ENCODE results near the gene HSFX2.
"Not testable (repeated sequence)": the region's sequence is repeated elsewhere in the genome, so short reads cannot be mapped to it uniquely, and the experiment has no call there.

The HSFX2 gene

DNA sequence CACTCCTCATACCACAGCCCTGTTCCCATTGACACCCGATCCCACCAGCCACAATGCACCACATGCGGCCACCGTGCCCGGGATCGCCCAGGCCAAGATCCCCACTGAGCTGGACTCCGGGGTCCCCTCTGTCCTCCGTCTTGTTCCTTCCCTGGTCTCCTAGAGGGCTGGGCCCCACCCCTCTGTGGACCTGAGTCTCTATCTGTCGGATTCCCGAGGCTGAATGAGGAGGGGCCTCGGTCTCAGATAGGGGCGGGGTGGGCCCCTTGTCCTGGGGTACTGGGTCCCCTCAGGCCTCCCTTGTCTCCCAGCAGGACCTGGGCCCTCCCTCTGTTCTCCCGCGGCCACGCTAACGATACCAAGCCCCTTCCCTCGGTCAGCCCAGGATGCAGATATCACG lies 9.5 kb downstream of the HSFX2 start:
- not testable (repeated sequence) for H3K36me3 ChIP-seq (ENCODE audit: insufficient read depth, low read depth, low read length); H3K27ac ChIP-seq (ENCODE audit: low read length); H3K4me3 ChIP-seq (ENCODE audit: low read length); H3K4me1 ChIP-seq (ENCODE audit: insufficient read depth, low read length); H3K9ac ChIP-seq (ENCODE audit: low read depth, low read length); H3K9me3 ChIP-seq (ENCODE audit: insufficient read depth, low read depth, low read length); H3K27me3 ChIP-seq (ENCODE audit: insufficient read depth, low read length)

DNA sequence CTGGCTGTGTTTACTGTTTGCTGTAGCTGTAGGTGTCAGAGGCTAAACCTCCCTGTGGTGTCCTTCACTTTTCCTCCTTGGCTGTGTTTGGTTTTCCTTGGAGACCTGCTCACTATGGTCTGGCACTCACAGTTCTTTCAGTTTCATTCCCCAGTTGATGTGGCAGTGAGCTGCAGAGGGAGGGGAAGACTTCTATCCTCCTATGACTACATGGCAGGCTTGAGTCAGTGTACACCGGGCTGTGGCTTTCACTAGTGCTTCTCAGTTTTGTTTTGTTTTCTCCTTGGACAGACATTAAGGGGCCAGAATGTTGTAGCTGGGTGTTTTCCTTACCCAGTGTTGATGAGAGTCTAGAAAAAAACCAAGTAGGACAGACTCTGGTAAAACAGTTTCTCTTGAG lies 21.7 kb downstream of the HSFX2 start:
- not testable (repeated sequence) for H3K9ac ChIP-seq (ENCODE audit: low read depth, low read length); H3K27me3 ChIP-seq (ENCODE audit: insufficient read depth, low read length); H3K27ac ChIP-seq (ENCODE audit: low read length); H3K36me3 ChIP-seq (ENCODE audit: insufficient read depth, low read depth, low read length); H3K9me3 ChIP-seq (ENCODE audit: insufficient read depth, low read depth, low read length); H3K4me1 ChIP-seq (ENCODE audit: insufficient read depth, low read length); H3K4me3 ChIP-seq (ENCODE audit: low read length)

DNA sequence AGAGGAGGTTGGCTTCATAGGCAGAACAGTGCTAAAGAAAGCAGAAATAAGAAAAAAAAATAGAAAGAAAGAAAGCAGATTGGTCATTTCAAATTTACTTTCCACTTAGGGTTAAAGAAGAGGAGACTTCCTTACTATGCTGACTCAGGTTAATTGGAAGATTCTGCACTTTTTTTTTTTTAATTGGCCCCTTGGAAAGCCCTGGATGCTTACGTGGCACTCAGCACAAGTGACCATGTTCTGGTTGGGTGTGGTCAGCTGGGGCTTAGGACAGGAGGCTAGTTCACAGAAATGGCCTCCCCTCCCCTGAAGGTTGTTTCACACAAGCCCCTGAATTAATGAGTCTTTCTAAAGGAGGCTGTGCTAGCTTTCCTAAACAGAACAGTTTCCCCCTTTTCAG lies 22.4 kb downstream of the HSFX2 start:
- Histone ChIP-seq H3K4me3 (ENCODE audit: low read length) (no peak overlapping the region), H3K4me1 (ENCODE audit: insufficient read depth, low read length) (no peaks in the 10 kb centered on the region), H3K9me3 (ENCODE audit: insufficient read depth, low read depth, low read length) (no peaks in the 10 kb centered on the region), H3K9ac (ENCODE audit: low read depth, low read length) (no peak overlapping the region), H3K27me3 (ENCODE audit: insufficient read depth, low read length) (no peaks in the 10 kb centered on the region), H3K27ac (ENCODE audit: low read length) (no peak overlapping the region), H3K36me3 (ENCODE audit: insufficient read depth, low read depth, low read length) (no peaks in the 10 kb centered on the region)

DNA sequence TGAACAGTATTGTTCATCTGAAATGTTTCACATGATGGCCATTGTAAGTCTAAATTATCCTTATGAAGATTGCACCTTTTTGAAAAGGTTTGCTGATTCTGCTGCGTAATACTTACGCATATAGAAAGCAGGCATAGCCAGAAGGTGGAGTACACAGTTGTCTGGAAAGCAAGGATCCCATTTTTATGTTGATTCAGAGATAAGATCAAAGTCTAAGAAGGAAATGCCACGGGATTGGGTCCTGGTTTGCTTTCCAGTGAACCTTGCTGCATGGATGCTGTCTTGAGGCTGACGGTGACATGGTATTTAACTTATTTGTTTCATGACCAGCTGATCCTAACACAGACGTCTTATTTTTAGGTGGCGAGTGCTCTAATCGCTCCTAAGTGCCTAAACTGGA lies 23.3 kb downstream of the HSFX2 start:
- H3K27ac ChIP-seq (ENCODE audit: low read length) = no peak overlapping the region
- H3K36me3 ChIP-seq (ENCODE audit: insufficient read depth, low read depth, low read length) = no peaks in the 10 kb centered on the region
- H3K9me3 ChIP-seq (ENCODE audit: insufficient read depth, low read depth, low read length) = no peaks in the 10 kb centered on the region
- no peak overlapping the region for H3K4me3 ChIP-seq (ENCODE audit: low read length)
- no peak overlapping the region for H3K9ac ChIP-seq (ENCODE audit: low read depth, low read length)
- no peaks in the 10 kb centered on the region for H3K27me3 ChIP-seq (ENCODE audit: insufficient read depth, low read length)
- H3K4me1 ChIP-seq (ENCODE audit: insufficient read depth, low read length) = no peaks in the 10 kb centered on the region

DNA sequence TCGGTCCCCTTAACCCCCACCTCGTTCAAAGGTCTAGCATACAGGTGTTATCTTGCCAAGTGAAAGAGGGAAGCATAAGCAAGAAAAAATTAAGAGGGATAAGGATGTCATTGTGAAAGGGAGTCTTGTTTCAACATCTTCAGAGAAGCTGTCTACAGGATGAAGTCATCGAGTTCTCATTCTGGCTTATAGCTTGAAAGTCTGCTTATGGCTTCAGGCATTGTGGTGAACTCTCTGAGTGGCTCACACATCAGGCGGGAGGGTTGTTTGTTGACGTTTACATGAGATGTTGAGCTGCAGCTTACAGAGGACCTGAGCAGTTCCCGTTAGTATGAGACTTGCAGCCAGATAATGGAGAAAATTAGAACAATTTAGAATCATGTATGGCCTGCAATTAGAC lies 24.4 kb downstream of the HSFX2 start:
- Histone ChIP-seq H3K27me3 (ENCODE audit: insufficient read depth, low read length) (no peaks in the 10 kb centered on the region), H3K36me3 (ENCODE audit: insufficient read depth, low read depth, low read length) (no peaks in the 10 kb centered on the region), H3K9me3 (ENCODE audit: insufficient read depth, low read depth, low read length) (no peaks in the 10 kb centered on the region), H3K4me1 (ENCODE audit: insufficient read depth, low read length) (no peaks in the 10 kb centered on the region), H3K27ac (ENCODE audit: low read length) (no peak overlapping the region), H3K4me3 (ENCODE audit: low read length) (no peak overlapping the region), H3K9ac (ENCODE audit: low read depth, low read length) (no peak overlapping the region)

DNA sequence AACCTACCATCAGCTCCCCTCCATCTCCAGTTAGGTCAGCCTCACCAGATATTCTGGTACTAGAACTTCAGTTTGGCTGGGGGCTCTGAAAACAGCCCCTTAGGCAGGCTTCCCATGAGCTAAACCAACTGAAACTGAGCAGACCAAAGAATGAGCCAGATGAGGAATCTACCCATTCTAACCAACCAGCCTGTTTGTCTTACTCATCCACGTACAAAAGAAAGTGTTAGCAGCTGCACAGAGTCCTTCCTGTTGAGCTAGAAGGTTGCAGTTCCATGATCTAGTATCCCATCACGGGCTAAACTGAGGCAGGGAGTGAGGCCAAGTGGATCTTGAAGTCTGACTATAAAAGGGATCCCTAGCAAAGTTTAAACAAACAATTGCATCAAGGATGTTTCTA lies 25.3 kb downstream of the HSFX2 start:
- H3K36me3 ChIP-seq (ENCODE audit: insufficient read depth, low read depth, low read length) = no peaks in the 10 kb centered on the region
- H3K9ac ChIP-seq (ENCODE audit: low read depth, low read length) = no peak overlapping the region
- H3K27me3 ChIP-seq (ENCODE audit: insufficient read depth, low read length) = no peaks in the 10 kb centered on the region
- H3K4me1 ChIP-seq (ENCODE audit: insufficient read depth, low read length) = no peaks in the 10 kb centered on the region
- H3K9me3 ChIP-seq (ENCODE audit: insufficient read depth, low read depth, low read length) = no peaks in the 10 kb centered on the region
- no peak overlapping the region for H3K4me3 ChIP-seq (ENCODE audit: low read length)
- H3K27ac ChIP-seq (ENCODE audit: low read length) = no peak overlapping the region

DNA sequence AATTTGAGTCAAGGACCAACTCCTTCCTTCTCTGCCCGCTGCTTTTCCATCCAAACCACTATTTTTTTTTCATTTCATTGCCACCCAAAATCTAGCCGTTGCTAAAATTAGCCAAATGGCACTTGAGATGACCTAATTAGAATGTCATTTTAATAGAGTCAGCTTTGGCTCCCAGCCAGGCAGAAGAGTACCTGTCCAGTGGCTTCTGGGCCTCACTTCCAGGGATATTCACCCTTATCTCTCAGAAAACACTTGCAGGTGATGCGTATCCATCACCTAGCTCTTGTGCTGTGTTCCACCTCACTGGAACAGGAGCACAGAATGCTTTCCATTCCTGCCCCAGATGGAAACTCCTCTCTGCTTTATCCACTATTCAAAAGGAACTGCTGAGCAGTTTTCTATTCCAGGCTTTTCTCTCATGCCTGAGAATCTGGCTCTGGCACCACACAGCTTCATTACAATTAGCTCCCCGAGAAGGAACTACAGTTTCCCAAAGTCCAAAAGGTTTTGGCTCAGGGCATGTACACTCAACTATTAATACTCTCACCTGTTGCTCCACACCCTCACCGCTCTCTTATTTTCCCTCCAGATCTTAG lies 26.3 kb downstream of the HSFX2 start:
- Histone ChIP-seq H3K9me3 (ENCODE audit: insufficient read depth, low read depth, low read length) (no peaks in the 10 kb centered on the region), H3K36me3 (ENCODE audit: insufficient read depth, low read depth, low read length) (no peaks in the 10 kb centered on the region), H3K4me3 (ENCODE audit: low read length) (no peak overlapping the region), H3K4me1 (ENCODE audit: insufficient read depth, low read length) (no peaks in the 10 kb centered on the region), H3K27ac (ENCODE audit: low read length) (no peak overlapping the region), H3K9ac (ENCODE audit: low read depth, low read length) (no peak overlapping the region), H3K27me3 (ENCODE audit: insufficient read depth, low read length) (no peaks in the 10 kb centered on the region)

DNA sequence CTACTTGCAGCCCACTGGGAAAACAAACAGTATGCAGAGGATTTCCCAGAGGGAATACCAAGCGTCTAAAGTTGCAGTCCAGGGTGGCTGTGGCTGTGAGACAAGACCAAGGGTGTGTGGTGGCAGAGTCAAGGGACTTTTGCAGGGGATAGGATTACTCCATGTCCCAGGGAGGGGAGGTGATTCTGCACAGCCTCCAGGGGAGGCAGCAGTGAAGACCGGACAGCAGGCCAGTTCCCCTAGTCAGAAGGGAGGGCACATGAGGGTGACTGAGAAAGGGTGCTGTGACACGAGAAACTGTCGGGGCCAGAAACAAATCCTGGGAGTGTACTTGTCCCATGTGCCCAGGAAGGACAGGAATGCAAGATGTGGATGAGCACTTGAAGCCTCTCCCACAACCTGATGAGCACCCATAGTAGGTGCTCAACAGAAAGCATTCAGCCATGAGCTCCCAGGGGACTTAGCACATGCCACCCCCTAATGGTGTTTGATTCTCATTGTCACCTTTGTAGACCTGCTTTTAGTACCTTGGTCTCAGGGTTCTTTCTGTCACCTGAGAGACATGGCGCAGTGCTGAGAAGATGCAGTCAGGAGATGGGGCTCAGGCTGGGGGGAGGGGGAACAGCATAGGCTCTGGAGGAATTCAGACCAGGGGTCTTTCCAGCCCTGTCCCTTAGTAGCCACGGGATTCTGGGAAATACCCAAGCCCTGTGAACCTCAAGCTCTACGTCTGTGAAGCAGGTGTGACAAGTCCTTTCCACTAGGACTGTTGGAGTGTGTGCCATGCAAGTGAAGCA lies 27.3 kb downstream of the HSFX2 start:
- Histone ChIP-seq H3K27me3 (ENCODE audit: insufficient read depth, low read length) (no peaks in the 10 kb centered on the region), H3K9me3 (ENCODE audit: insufficient read depth, low read depth, low read length) (no peaks in the 10 kb centered on the region), H3K4me1 (ENCODE audit: insufficient read depth, low read length) (no peaks in the 10 kb centered on the region), H3K9ac (ENCODE audit: low read depth, low read length) (no peak overlapping the region), H3K4me3 (ENCODE audit: low read length) (no peak overlapping the region), H3K36me3 (ENCODE audit: insufficient read depth, low read depth, low read length) (no peaks in the 10 kb centered on the region), H3K27ac (ENCODE audit: low read length) (no peak overlapping the region)

DNA sequence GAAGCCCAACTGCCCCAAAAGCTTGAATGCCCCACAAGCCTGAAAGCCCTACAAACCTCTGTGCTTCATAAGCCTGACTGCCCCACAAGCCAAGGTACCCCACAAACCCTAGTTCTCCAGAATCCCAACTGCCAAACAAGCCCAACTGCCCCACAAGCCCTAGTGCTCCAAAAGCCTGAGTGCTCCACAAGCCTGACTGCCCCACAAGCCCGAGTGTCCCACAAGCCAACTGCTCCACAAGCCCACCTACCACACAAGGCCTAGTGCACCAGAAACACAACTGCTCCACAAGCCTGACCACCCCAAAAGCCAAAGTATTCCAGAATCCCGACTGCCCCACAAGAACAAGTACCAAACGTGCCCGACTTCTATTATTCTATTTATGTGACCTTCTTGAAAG lies 31.8 kb downstream of the HSFX2 start:
- Histone ChIP-seq H3K27ac (ENCODE audit: low read length) (no peak overlapping the region), H3K4me3 (ENCODE audit: low read length) (no peak overlapping the region), H3K27me3 (ENCODE audit: insufficient read depth, low read length) (no peaks in the 10 kb centered on the region), H3K9me3 (ENCODE audit: insufficient read depth, low read depth, low read length) (no peaks in the 10 kb centered on the region), H3K9ac (ENCODE audit: low read depth, low read length) (no peak overlapping the region; the same call in 1 of the 2 replicates), H3K4me1 (ENCODE audit: insufficient read depth, low read length) (no peaks in the 10 kb centered on the region), H3K36me3 (ENCODE audit: insufficient read depth, low read depth, low read length) (no peaks in the 10 kb centered on the region)

DNA sequence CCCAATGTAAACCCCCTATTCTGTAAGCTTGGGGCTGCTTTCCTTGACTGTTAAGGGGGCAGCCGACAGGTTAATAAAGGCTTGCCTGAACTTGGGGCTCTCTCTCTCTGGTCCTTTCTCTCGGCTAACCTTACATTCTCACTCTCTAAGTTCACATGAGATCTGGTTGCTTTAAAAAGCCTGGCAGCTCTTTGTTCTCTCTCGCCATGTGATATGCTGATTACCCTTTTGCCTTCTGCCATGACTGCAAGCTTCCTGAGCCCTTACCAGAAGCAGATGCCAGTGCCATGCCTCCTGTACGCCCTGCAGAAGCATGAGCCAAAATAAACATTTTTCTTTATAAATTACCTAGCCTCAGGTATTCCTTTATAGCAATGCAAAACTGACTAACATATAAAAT lies 39.9 kb downstream of the HSFX2 start:
- not testable (repeated sequence) for H3K9me3 ChIP-seq (ENCODE audit: insufficient read depth, low read depth, low read length); H3K4me3 ChIP-seq (ENCODE audit: low read length); H3K36me3 ChIP-seq (ENCODE audit: insufficient read depth, low read depth, low read length); H3K4me1 ChIP-seq (ENCODE audit: insufficient read depth, low read length); H3K27me3 ChIP-seq (ENCODE audit: insufficient read depth, low read length); H3K9ac ChIP-seq (ENCODE audit: low read depth, low read length); H3K27ac ChIP-seq (ENCODE audit: low read length)

DNA sequence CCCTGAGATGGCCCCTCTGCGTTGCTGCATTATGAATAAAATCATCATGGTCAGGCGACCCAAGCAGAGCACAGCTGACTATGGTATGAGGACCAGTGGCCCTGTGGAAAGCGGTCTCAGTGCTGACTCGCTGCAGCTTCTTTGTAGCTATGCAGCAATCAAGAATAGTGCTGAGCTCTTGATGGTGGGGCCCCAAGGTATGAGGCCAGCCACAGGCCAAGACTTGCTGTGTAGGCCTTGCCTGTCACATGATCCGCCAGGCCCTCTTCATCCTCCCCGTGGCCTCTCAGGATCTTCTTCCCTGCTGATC lies 43.2 kb downstream of the HSFX2 start:
- not testable (repeated sequence) for H3K4me3 ChIP-seq (ENCODE audit: low read length); H3K9ac ChIP-seq (ENCODE audit: low read depth, low read length); H3K27me3 ChIP-seq (ENCODE audit: insufficient read depth, low read length); H3K27ac ChIP-seq (ENCODE audit: low read length); H3K9me3 ChIP-seq (ENCODE audit: insufficient read depth, low read depth, low read length); H3K4me1 ChIP-seq (ENCODE audit: insufficient read depth, low read length); H3K36me3 ChIP-seq (ENCODE audit: insufficient read depth, low read depth, low read length)

DNA sequence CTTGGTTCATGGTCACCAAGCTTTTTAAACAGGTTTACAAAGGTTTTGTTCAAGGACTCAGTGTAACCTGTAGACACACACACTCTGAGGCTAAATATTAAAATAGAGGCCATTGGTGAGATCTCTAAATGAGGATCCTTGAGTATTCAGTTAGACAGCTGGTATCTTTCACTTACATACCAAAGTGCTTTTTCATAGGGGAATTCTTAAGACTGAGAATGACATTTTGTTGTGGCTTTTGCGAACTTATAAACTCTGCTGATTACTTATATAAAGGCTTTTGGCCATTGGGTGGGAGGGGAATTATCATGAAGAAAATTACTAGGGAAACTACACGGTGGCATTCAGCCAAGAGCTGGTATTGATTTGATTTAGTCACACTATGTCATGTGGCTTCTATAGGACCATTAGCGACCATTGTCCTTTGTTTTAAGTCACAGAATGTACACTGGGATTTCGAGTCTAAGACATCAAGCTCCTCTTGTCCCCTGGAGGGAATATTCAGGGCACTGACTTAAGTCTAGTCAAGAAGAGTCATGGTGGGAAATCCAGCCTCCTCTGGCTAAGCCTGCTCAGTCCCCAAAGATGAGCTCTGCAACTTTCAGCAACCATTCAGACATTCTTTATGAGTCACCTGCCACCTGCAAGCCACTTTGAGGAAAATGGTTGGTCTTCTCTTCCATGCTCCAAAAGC lies 43.7 kb downstream of the HSFX2 start:
- not testable (repeated sequence) for H3K36me3 ChIP-seq (ENCODE audit: insufficient read depth, low read depth, low read length); H3K9ac ChIP-seq (ENCODE audit: low read depth, low read length); H3K9me3 ChIP-seq (ENCODE audit: insufficient read depth, low read depth, low read length); H3K4me1 ChIP-seq (ENCODE audit: insufficient read depth, low read length); H3K4me3 ChIP-seq (ENCODE audit: low read length); H3K27ac ChIP-seq (ENCODE audit: low read length); H3K27me3 ChIP-seq (ENCODE audit: insufficient read depth, low read length)
